Neural progenitor cell (in vitro differentiated cells): ENCODE measurements around the gene TMEM87B. TPM values are rescaled to one million over a fixed set of nuclear protein-coding genes. Genes with fewer than 3 reads are reported as not detected.

Experiments
- DNase-seq: peaks from one replicate; pipeline ENCODE4 v3.0.0-alpha.2; 2016; ENCODE audit warnings: low spot score
- H2AFZ ChIP-seq: fragments of 200-600 bp; sonication (generic); replicated peaks from 2 replicates; pipeline ENCODE4 v1.6.1; 2016; ENCODE audit warnings: antibody characterized with exemption
- H3F3A ChIP-seq: fragments of 200-600 bp; sonication (generic); 2 replicates; pipeline ENCODE4 v1.6.1; 2016; ENCODE audit warnings: antibody characterized with exemption, low read depth
- H3K27ac ChIP-seq: fragments of 200-600 bp; sonication (generic); 2 replicates; pipeline ENCODE4 v1.5.1; 2016; ENCODE audit warnings: mild to moderate bottlenecking
- H3K27me3 ChIP-seq: fragments of 200-600 bp; sonication (generic); 2 replicates; pipeline ENCODE4 v1.6.1; 2016; ENCODE audit warnings: mild to moderate bottlenecking, moderate library complexity
- H3K36me3 ChIP-seq: fragments of 200-600 bp; sonication (generic); 2 replicates; pipeline ENCODE4 v1.5.1; 2016
- H3K4me1 ChIP-seq: fragments of 200-600 bp; sonication (generic); 2 replicates; pipeline ENCODE4 v1.6.1; 2016; ENCODE audit warnings: mixed run types
- H3K4me2 ChIP-seq: fragments of 200-600 bp; sonication (generic); 2 replicates; pipeline ENCODE4 v1.6.1; 2016
- H3K4me3 ChIP-seq: fragments of 200-600 bp; sonication (generic); 2 replicates; pipeline ENCODE4 v1.5.1; 2016
- H3K79me2 ChIP-seq: fragments of 200-600 bp; sonication (generic); 2 replicates; pipeline ENCODE4 v1.6.1; 2016; ENCODE audit warnings: low read depth
- H3K9ac ChIP-seq: fragments of 200-600 bp; sonication (generic); 2 replicates; pipeline ENCODE4 v1.6.1; 2016
- H3K9me3 ChIP-seq: fragments of 200-600 bp; sonication (generic); 2 replicates; pipeline ENCODE4 v1.5.1; 2016; ENCODE audit warnings: low read depth
- H4K20me1 ChIP-seq: fragments of 200-600 bp; sonication (generic); 2 replicates; pipeline ENCODE4 v1.6.1; 2016; ENCODE audit warnings: low read depth
- H3K27ac Mint-ChIP-seq: 3 replicates; pipeline ENCODE4 v1.8.0; 2021; ENCODE audit warnings: mixed read lengths
- H3K27me3 Mint-ChIP-seq: 2 replicates; pipeline ENCODE4 v1.8.0; 2022; ENCODE audit warnings: low read depth, mild to moderate bottlenecking, inconsistent platforms, moderate library complexity, mixed read lengths; ENCODE audit not compliant: insufficient read depth
- H3K36me3 Mint-ChIP-seq: 3 replicates; pipeline ENCODE4 v1.8.0; 2021; ENCODE audit warnings: mixed read lengths
- H3K4me1 Mint-ChIP-seq: 3 replicates; pipeline ENCODE4 v1.8.0; 2021; ENCODE audit warnings: mixed read lengths
- H3K4me3 Mint-ChIP-seq: 3 replicates; pipeline ENCODE4 v1.8.0; 2021; ENCODE audit warnings: mild to moderate bottlenecking, moderate library complexity, mixed read lengths
- H3K9me3 Mint-ChIP-seq: 3 replicates; pipeline ENCODE4 v1.8.0; 2020; ENCODE audit warnings: mixed read lengths
- EZH2 ChIP-seq: fragments of 200-600 bp; sonication (generic); IDR thresholded peaks from 2 replicates; pipeline ENCODE4 v1.6.1; 2017; ENCODE audit warnings: antibody characterized with exemption, mild to moderate bottlenecking, moderate library complexity
- EZH2phosphoT487 ChIP-seq: fragments of 200-600 bp; sonication (generic); IDR thresholded peaks from 2 replicates; pipeline ENCODE4 v1.6.1; 2017; ENCODE audit warnings: antibody characterized with exemption
- total RNA-seq: library from RNA; depleted of rRNA; stranded (reverse); fragments of >200 nt; gene quantifications from 2 replicates; pipeline ENCODE4 v1.2.3, GENCODE V29; 2015; ENCODE audit warnings: low replicate concordance
- TF ChIP-seq, protein P1 (sequence below): fragments of 200-600 bp; sonication (generic); IDR thresholded peaks from 2 replicates; pipeline ENCODE4 v1.5.1; 2017; ENCODE audit warnings: antibody characterized with exemption, mild to moderate bottlenecking

Gene TMEM87B
- total RNA-seq, 1 donor from 2014 or later: 34.4 TPM

DNA sequence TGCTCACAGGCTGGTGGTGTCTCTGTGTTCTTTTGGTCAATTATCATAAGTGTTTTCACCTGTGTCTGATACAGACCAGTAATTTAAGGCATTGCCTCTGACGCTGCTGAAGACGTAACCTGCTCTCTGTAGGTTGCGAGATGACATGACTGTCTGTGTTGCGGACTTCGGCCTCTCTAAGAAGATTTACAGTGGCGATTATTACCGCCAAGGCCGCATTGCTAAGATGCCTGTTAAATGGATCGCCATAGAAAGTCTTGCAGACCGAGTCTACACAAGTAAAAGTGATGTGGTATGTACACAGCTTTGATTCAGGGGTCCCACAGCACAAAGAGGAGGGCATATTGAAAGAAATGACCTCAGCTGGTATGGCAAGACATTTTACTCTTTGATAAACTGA lies 33.8 kb upstream of the TMEM87B start:
- H3K27ac Mint-ChIP-seq: no peak overlapping the region
- TF ChIP-seq, protein P1, sequence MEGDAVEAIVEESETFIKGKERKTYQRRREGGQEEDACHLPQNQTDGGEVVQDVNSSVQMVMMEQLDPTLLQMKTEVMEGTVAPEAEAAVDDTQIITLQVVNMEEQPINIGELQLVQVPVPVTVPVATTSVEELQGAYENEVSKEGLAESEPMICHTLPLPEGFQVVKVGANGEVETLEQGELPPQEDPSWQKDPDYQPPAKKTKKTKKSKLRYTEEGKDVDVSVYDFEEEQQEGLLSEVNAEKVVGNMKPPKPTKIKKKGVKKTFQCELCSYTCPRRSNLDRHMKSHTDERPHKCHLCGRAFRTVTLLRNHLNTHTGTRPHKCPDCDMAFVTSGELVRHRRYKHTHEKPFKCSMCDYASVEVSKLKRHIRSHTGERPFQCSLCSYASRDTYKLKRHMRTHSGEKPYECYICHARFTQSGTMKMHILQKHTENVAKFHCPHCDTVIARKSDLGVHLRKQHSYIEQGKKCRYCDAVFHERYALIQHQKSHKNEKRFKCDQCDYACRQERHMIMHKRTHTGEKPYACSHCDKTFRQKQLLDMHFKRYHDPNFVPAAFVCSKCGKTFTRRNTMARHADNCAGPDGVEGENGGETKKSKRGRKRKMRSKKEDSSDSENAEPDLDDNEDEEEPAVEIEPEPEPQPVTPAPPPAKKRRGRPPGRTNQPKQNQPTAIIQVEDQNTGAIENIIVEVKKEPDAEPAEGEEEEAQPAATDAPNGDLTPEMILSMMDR: no peak
- no peak for TF ChIP-seq EZH2
- TF ChIP-seq EZH2phosphoT487: no peak

DNA sequence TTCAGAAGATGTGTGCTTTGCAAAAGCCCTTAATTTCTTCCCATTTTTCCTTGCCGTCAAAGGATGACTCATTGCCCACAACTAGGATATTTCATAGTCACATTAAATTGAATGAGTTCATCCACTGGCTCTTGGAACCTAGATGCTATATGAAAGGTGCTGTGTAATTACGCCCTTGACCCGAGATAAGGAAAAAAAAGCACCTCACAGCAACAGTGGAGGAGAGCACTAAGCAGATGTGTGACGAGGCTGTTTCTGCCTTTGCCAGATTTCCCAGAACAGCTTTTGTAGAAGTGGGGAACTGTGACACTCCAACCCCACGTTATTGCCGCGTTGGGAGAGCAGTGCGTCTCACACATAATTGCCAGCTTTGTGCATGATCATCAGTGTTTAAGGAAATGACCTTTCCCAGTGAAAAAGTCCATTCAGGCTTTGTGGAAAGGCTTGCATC lies 33.3 kb upstream of the TMEM87B start:
- H3F3A ChIP-seq: no peaks in the 10 kb centered on the region
- Mint-ChIP-seq H3K4me1 (no peaks in the 10 kb centered on the region), H3K27ac (peak overlapping the region; percentile 32)

More for the DNA sequence above, 33.8 kb upstream of the TMEM87B start:
- peaks cover 2% of the 10 kb centered on the region for H3K27me3 Mint-ChIP-seq
- Histone ChIP-seq H3K9ac (no peak overlapping the region), H2AFZ (no peak overlapping the region), H3K4me2 (no peak overlapping the region), H3K36me3 (no peaks in the 10 kb centered on the region), H3K9me3 (no peaks in the 10 kb centered on the region), H3K4me3 (no peak overlapping the region), H4K20me1 (no peaks in the 10 kb centered on the region), H3K4me1 (peaks cover 12% of the 10 kb centered on the region), H3K79me2 (no peaks in the 10 kb centered on the region), H3K27ac (no peak overlapping the region), H3F3A (no peaks in the 10 kb centered on the region), H3K27me3 (no peaks in the 10 kb centered on the region)
- no peaks in the 10 kb centered on the region for H3K4me1 Mint-ChIP-seq
- DNase-seq: no peak
- no peak overlapping the region for H3K4me3 Mint-ChIP-seq
- H3K9me3 Mint-ChIP-seq: no peaks in the 10 kb centered on the region
- H3K36me3 Mint-ChIP-seq: peaks cover 6% of the 10 kb centered on the region

DNA sequence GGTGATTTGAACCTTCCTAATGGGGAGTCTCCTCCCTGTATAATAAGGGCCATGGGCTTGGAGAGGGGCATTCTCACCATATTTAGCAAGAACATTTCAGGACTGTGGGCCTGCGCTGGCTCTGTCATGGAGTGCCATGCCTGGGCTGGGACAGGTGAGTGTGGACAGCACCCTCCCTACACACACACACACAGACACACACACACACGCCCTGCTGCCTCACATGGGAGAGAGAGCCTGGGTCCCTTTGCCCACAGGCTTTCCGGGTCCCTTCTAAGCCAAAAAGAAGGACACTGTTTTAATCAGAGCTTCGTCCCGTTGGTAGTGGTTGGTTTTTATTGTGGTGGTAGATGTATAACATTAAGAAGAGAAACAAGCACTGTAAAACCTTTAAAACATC lies 31.4 kb upstream of the TMEM87B start:
- Mint-ChIP-seq H3K4me3 (no peak overlapping the region), H3K9me3 (no peaks in the 10 kb centered on the region), H3K36me3 (peaks cover 4% of the 10 kb centered on the region), H3K27ac (no peak overlapping the region), H3K4me1 (no peaks in the 10 kb centered on the region), H3K27me3 (peaks cover 2% of the 10 kb centered on the region)
- H3K36me3 ChIP-seq: no peaks in the 10 kb centered on the region
- no peak overlapping the region for H3K4me2 ChIP-seq
- H2AFZ ChIP-seq: no peak overlapping the region
- peaks cover 12% of the 10 kb centered on the region for H3K4me1 ChIP-seq
- no peaks in the 10 kb centered on the region for H3K27me3 ChIP-seq
- no peak for TF ChIP-seq EZH2
- H3K4me3 ChIP-seq: no peak overlapping the region
- no peaks in the 10 kb centered on the region for H3K79me2 ChIP-seq
- no peak overlapping the region for H3K9ac ChIP-seq
- H3K9me3 ChIP-seq: no peaks in the 10 kb centered on the region
- no peaks in the 10 kb centered on the region for H4K20me1 ChIP-seq
- no peak overlapping the region for H3K27ac ChIP-seq
- DNase-seq: no peak
- no peaks in the 10 kb centered on the region for H3F3A ChIP-seq

More for the DNA sequence above, 33.3 kb upstream of the TMEM87B start:
- H3K4me3 ChIP-seq: no peak overlapping the region
- peaks cover 2% of the 10 kb centered on the region for H3K27me3 Mint-ChIP-seq
- H3K36me3 Mint-ChIP-seq: peaks cover 4% of the 10 kb centered on the region
- H2AFZ ChIP-seq: no peak overlapping the region
- no peak for DNase-seq
- H3K4me2 ChIP-seq: no peak overlapping the region
- no peaks in the 10 kb centered on the region for H3K9me3 Mint-ChIP-seq
- H3K9ac ChIP-seq: no peak overlapping the region
- TF ChIP-seq EZH2phosphoT487 (no peak), EZH2 (no peak)
- TF ChIP-seq, protein P1: no peak
- no peaks in the 10 kb centered on the region for H3K79me2 ChIP-seq
- H3K9me3 ChIP-seq: no peaks in the 10 kb centered on the region
- H3K27ac ChIP-seq: no peak overlapping the region
- H4K20me1 ChIP-seq: no peaks in the 10 kb centered on the region
- no peaks in the 10 kb centered on the region for H3K36me3 ChIP-seq
- H3K4me3 Mint-ChIP-seq: no peak overlapping the region
- H3K4me1 ChIP-seq: peaks cover 12% of the 10 kb centered on the region
- H3K27me3 ChIP-seq: no peaks in the 10 kb centered on the region

DNA sequence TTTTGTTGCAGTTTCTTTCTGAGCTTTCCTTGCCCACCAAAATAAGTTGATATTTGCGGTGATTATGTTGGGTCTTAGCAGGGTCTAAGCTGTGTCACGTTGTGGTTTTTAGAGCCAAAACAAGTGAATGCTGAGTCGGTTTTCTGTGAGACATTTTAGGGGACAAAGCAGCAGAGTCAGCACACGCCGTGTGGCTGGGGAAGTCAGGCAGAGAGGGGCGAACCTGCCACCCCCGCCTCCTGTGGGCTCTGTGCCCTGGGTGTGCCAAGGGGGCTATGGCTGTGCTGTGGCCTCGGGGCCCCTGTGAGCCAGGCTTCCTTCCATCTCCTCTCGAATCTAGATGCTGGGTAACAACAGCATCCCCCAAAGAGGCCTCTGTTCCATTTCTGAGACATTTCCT lies 30.8 kb upstream of the TMEM87B start:
- Mint-ChIP-seq H3K27me3 (peaks cover 2% of the 10 kb centered on the region), H3K9me3 (no peaks in the 10 kb centered on the region), H3K27ac (no peak overlapping the region), H3K4me1 (no peaks in the 10 kb centered on the region), H3K36me3 (peaks cover 4% of the 10 kb centered on the region), H3K4me3 (no peak overlapping the region)
- no peaks in the 10 kb centered on the region for H4K20me1 ChIP-seq
- no peak for DNase-seq
- peaks cover 10% of the 10 kb centered on the region for H3K4me1 ChIP-seq
- H3K9me3 ChIP-seq: no peaks in the 10 kb centered on the region
- no peak overlapping the region for H3K9ac ChIP-seq
- no peaks in the 10 kb centered on the region for H3K27me3 ChIP-seq
- no peaks in the 10 kb centered on the region for H3K36me3 ChIP-seq
- no peak overlapping the region for H2AFZ ChIP-seq
- no peak for TF ChIP-seq EZH2
- TF ChIP-seq EZH2phosphoT487: no peak
- TF ChIP-seq, protein P1: no peak
- no peaks in the 10 kb centered on the region for H3K79me2 ChIP-seq
- H3K27ac ChIP-seq: no peak overlapping the region
- no peak overlapping the region for H3K4me3 ChIP-seq
- no peaks in the 10 kb centered on the region for H3F3A ChIP-seq
- H3K4me2 ChIP-seq: no peak overlapping the region
